K562 (cell line): Measurements from ENCODE around the gene C16orf90. TPM values are rescaled to one million over a fixed set of nuclear protein-coding genes. Genes with fewer than 3 reads are reported as not detected.
A peak's percentile ranks its signal among the peaks of the same experiment; 100 is the strongest.

ENCODE experiments used
- CSDE1 ChIP-seq, 2 experiments: fragments of 450-650 bp; IDR thresholded peaks; 2 replicates each; pipeline ENCODE4 v1.6.1; 2016; ENCODE audit warnings: mild to moderate bottlenecking in 1 of 2
- HMG20A ChIP-seq: fragments of 450-650 bp; formaldehyde crosslinking; conservative IDR thresholded peaks from 2 replicates; pipeline ENCODE4 v1.4.0; 2020; ENCODE audit warnings: mild to moderate bottlenecking, mixed read lengths
- PHB ChIP-seq: fragments of 250-450 bp; sonication (Bioruptor Pico); IDR thresholded peaks from 2 replicates; pipeline ENCODE4 v1.5.0; 2021
- POLR2B ChIP-seq: fragments of 450-650 bp; IDR thresholded peaks from 2 replicates; pipeline ENCODE4 v1.6.1; 2018; ENCODE audit warnings: low read depth; ENCODE audit not compliant: partially characterized antibody
- SIRT6 ChIP-seq: IDR thresholded peaks from one replicate; pipeline ENCODE4 v1.6.1; 2012; ENCODE audit warnings: low read depth, mild to moderate bottlenecking, control low read depth, inconsistent platforms, low read length, moderate library complexity
- SP2 ChIP-seq: IDR thresholded peaks from 2 replicates; pipeline ENCODE4 v1.6.1; 2011; ENCODE audit warnings: mild to moderate bottlenecking, low read depth, low read length, moderate library complexity; ENCODE audit not compliant: poor library complexity, severe bottlenecking; ENCODE audit errors: extremely low read depth
- ZNF184 ChIP-seq: sonication (generic); formaldehyde crosslinking; IDR thresholded peaks from 2 replicates; pipeline ENCODE4 v1.5.0; 2020; ENCODE audit warnings: missing genetic modification reagents
- ZNF696 ChIP-seq: fragments of 250-450 bp; sonication (Bioruptor Pico); conservative IDR thresholded peaks from 2 replicates; pipeline ENCODE4 v1.4.0; 2020; ENCODE audit warnings: mild to moderate bottlenecking, moderate library complexity
- polyA plus RNA-seq, 8 experiments: library from polyadenylated mRNA; depleted of rRNA in 4 of 8; stranded (reverse) in 5 of 8; unstranded in 3 of 8; fragments of >200 nt; fragmentation: Nextera tagmentation in 2 of 8; fragmentation: Illumina TruSeq in 1 of 8; extraction: Ambion mirVana in 2 of 8; extraction: Trizol in 1 of 8; gene quantifications; 2 replicates each; pipeline versions ENCODE4 v1.2.1 to v1.2.3, GENCODE V29; 2011 to 2014; ENCODE audit warnings: inconsistent platforms in 1 of 8, missing spikeins in 1 of 8
- total RNA-seq, 7 experiments: library from RNA; depleted of rRNA in 6 of 7; stranded (reverse); fragments of >200 nt in 6 of 7; fragmentation: Illumina TruSeq in 2 of 7; extraction: Trizol in 2 of 7; gene quantifications; 2 replicates each; pipeline versions ENCODE4 v1.2.1 to v1.2.3, GENCODE V29; 2011 to 2021; ENCODE audit warnings: low replicate concordance in 1 of 7
- TF ChIP-seq, protein P1 (sequence below): fragments of 250-450 bp; sonication (Bioruptor Pico); IDR thresholded peaks from 2 replicates; pipeline ENCODE4 v1.4.0; 2020; ENCODE audit warnings: mild to moderate bottlenecking, moderate library complexity
- TF ChIP-seq, protein P2 (sequence below): fragments of 250-450 bp; sonication (Bioruptor Pico); IDR thresholded peaks from 2 replicates; pipeline ENCODE4 v1.5.1; 2021; ENCODE audit warnings: mild to moderate bottlenecking
- TF ChIP-seq, protein P3 (sequence below): fragments of 450-650 bp; formaldehyde crosslinking; conservative IDR thresholded peaks from 2 replicates; pipeline ENCODE4 v1.4.0; 2022; ENCODE audit warnings: mild to moderate bottlenecking, missing genetic modification characterization
- TF ChIP-seq, protein P4 (sequence below): IDR thresholded peaks from 2 replicates; pipeline ENCODE4 v1.6.1; 2012; ENCODE audit warnings: low read depth, low read length, improper control_type of control experiment, borderline replicate concordance
- TF ChIP-seq, protein P5 (sequence below): fragments of 200-800 bp; sonication (Bioruptor generic); IDR thresholded peaks from 2 replicates; pipeline ENCODE4 v1.6.1; 2016; ENCODE audit warnings: missing genetic modification characterization, missing compliant biosample characterization

Gene C16orf90
- total and polyA plus RNA-seq, 9 of the 15 experiments (the other 6 are each of a cell fraction or from before 2014, with no cell fraction given), result not detected

GRCh38 chr16:3457434-3458252, 37.6 kb downstream of the C16orf90 start (continued):
- TF ChIP-seq, protein P1, sequence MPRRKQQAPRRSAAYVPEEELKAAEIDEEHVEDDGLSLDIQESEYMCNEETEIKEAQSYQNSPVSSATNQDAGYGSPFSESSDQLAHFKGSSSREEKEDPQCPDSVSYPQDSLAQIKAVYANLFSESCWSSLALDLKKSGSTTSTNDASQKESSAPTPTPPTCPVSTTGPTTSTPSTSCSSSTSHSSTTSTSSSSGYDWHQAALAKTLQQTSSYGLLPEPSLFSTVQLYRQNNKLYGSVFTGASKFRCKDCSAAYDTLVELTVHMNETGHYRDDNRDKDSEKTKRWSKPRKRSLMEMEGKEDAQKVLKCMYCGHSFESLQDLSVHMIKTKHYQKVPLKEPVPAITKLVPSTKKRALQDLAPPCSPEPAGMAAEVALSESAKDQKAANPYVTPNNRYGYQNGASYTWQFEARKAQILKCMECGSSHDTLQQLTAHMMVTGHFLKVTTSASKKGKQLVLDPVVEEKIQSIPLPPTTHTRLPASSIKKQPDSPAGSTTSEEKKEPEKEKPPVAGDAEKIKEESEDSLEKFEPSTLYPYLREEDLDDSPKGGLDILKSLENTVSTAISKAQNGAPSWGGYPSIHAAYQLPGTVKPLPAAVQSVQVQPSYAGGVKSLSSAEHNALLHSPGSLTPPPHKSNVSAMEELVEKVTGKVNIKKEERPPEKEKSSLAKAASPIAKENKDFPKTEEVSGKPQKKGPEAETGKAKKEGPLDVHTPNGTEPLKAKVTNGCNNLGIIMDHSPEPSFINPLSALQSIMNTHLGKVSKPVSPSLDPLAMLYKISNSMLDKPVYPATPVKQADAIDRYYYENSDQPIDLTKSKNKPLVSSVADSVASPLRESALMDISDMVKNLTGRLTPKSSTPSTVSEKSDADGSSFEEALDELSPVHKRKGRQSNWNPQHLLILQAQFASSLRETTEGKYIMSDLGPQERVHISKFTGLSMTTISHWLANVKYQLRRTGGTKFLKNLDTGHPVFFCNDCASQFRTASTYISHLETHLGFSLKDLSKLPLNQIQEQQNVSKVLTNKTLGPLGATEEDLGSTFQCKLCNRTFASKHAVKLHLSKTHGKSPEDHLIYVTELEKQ, result no peak
- TF ChIP-seq, protein P2, sequence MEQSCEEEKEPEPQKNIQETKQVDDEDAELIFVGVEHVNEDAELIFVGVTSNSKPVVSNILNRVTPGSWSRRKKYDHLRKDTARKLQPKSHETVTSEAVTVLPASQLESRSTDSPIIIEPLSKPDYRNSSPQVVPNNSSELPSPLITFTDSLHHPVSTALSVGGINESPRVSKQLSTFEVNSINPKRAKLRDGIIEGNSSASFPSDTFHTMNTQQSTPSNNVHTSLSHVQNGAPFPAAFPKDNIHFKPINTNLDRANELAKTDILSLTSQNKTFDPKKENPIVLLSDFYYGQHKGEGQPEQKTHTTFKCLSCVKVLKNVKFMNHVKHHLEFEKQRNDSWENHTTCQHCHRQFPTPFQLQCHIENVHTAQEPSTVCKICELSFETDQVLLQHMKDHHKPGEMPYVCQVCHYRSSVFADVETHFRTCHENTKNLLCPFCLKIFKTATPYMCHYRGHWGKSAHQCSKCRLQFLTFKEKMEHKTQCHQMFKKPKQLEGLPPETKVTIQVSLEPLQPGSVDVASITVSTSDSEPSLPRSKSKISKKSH, result no peak
- TF ChIP-seq, protein P3, sequence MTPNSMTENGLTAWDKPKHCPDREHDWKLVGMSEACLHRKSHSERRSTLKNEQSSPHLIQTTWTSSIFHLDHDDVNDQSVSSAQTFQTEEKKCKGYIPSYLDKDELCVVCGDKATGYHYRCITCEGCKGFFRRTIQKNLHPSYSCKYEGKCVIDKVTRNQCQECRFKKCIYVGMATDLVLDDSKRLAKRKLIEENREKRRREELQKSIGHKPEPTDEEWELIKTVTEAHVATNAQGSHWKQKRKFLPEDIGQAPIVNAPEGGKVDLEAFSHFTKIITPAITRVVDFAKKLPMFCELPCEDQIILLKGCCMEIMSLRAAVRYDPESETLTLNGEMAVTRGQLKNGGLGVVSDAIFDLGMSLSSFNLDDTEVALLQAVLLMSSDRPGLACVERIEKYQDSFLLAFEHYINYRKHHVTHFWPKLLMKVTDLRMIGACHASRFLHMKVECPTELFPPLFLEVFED (CRISPR knock-in tag), result no peak
- TF ChIP-seq SP2, result peak; percentile 29
- no peak for TF ChIP-seq PHB (CRISPR knock-in tag)
- TF ChIP-seq ZNF184, result no peak
- TF ChIP-seq CSDE1 (IDR thresholded peaks at IDR 0.05), result no peak
- no peak for TF ChIP-seq ZNF696 (CRISPR knock-in tag)
- peak; percentile 79 for TF ChIP-seq POLR2B
- TF ChIP-seq SIRT6, result no peak
- TF ChIP-seq, protein P4, sequence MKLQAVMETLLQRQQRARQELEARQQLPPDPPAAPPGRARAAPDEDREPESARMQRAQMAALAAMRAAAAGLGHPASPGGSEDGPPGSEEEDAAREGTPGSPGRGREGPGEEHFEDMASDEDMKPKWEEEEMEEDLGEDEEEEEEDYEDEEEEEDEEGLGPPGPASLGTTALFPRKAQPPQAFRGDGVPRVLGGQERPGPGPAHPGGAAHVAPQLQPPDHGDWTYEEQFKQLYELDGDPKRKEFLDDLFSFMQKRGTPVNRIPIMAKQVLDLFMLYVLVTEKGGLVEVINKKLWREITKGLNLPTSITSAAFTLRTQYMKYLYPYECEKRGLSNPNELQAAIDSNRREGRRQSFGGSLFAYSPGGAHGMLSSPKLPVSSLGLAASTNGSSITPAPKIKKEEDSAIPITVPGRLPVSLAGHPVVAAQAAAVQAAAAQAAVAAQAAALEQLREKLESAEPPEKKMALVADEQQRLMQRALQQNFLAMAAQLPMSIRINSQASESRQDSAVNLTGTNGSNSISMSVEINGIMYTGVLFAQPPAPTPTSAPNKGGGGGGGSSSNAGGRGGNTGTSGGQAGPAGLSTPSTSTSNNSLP, result no peak
- TF ChIP-seq, protein P5, sequence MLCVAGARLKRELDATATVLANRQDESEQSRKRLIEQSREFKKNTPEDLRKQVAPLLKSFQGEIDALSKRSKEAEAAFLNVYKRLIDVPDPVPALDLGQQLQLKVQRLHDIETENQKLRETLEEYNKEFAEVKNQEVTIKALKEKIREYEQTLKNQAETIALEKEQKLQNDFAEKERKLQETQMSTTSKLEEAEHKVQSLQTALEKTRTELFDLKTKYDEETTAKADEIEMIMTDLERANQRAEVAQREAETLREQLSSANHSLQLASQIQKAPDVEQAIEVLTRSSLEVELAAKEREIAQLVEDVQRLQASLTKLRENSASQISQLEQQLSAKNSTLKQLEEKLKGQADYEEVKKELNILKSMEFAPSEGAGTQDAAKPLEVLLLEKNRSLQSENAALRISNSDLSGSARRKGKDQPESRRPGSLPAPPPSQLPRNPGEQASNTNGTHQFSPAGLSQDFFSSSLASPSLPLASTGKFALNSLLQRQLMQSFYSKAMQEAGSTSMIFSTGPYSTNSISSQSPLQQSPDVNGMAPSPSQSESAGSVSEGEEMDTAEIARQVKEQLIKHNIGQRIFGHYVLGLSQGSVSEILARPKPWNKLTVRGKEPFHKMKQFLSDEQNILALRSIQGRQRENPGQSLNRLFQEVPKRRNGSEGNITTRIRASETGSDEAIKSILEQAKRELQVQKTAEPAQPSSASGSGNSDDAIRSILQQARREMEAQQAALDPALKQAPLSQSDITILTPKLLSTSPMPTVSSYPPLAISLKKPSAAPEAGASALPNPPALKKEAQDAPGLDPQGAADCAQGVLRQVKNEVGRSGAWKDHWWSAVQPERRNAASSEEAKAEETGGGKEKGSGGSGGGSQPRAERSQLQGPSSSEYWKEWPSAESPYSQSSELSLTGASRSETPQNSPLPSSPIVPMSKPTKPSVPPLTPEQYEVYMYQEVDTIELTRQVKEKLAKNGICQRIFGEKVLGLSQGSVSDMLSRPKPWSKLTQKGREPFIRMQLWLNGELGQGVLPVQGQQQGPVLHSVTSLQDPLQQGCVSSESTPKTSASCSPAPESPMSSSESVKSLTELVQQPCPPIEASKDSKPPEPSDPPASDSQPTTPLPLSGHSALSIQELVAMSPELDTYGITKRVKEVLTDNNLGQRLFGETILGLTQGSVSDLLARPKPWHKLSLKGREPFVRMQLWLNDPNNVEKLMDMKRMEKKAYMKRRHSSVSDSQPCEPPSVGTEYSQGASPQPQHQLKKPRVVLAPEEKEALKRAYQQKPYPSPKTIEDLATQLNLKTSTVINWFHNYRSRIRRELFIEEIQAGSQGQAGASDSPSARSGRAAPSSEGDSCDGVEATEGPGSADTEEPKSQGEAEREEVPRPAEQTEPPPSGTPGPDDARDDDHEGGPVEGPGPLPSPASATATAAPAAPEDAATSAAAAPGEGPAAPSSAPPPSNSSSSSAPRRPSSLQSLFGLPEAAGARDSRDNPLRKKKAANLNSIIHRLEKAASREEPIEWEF (CRISPR knock-in tag), result no peak
- TF ChIP-seq HMG20A (CRISPR knock-in tag), result no peak
